A673 (cell line): ENCODE measurements around the gene ZNF319. TPM values are rescaled to one million over a fixed set of nuclear protein-coding genes. Genes with fewer than 3 reads are reported as not detected.

Source experiments
- BruUV-seq: library from RNA; stranded (reverse); fragments of 400-500 nt; replicated peaks from 2 replicates; lab custom pipeline; 2021; lab: Mats Ljungman, UMichigan
- CTCF ChIA-PET: fragments of 300-600 bp; sonication (Branson Sonifier 250); formaldehyde crosslinking; loops from one replicate; lab custom pipeline; 2022; ENCODE audit warnings: antibody characterized with exemption; lab: Charles Lee
- POLR2A ChIA-PET: fragments of 300-600 bp; sonication (Branson Sonifier 250); formaldehyde crosslinking; loops from one replicate; lab custom pipeline; 2022; ENCODE audit warnings: antibody characterized with exemption; ENCODE audit not compliant: low non-redundant PET; lab: Charles Lee
- DNase-seq: peaks from one replicate; pipeline ENCODE4 v3.0.0-alpha.2; 2015; ENCODE audit warnings: low spot score
- H3K27ac ChIP-seq: fragments of 200-600 bp; sonication (generic); 2 replicates; pipeline ENCODE4 v1.5.1; 2016; ENCODE audit warnings: mixed run types, low read depth, mild to moderate bottlenecking, mixed read lengths, antibody characterized with exemption, low read length; ENCODE audit not compliant: poor library complexity, severe bottlenecking
- H3K27me3 ChIP-seq: fragments of 200-600 bp; sonication (generic); replicated peaks from 2 replicates; pipeline ENCODE4 v1.6.1; 2017; ENCODE audit warnings: mixed run types, low read depth, mild to moderate bottlenecking, mixed read lengths, antibody characterized with exemption, low read length; ENCODE audit not compliant: insufficient read depth, poor library complexity
- H3K36me3 ChIP-seq: fragments of 200-600 bp; sonication (generic); 2 replicates; pipeline ENCODE4 v1.6.1; 2016; ENCODE audit warnings: mixed run types, mild to moderate bottlenecking, mixed read lengths, antibody characterized with exemption, low read length; ENCODE audit not compliant: insufficient read depth, poor library complexity, severe bottlenecking
- H3K4me1 ChIP-seq: fragments of 200-600 bp; sonication (generic); 2 replicates; pipeline ENCODE4 v1.6.1; 2017; ENCODE audit warnings: mixed run types, mild to moderate bottlenecking, mixed read lengths, antibody characterized with exemption, low read length; ENCODE audit not compliant: insufficient read depth, poor library complexity, severe bottlenecking
- H3K4me3 ChIP-seq: fragments of 200-600 bp; sonication (generic); 2 replicates; pipeline ENCODE4 v1.5.1; 2016; ENCODE audit warnings: low read depth, mixed run types, mild to moderate bottlenecking, mixed read lengths, low read length; ENCODE audit not compliant: poor library complexity, severe bottlenecking
- H3K9me3 ChIP-seq: fragments of 200-600 bp; sonication (generic); 2 replicates; pipeline ENCODE4 v1.6.1; 2016; ENCODE audit warnings: mixed run types, low read depth, mild to moderate bottlenecking, mixed read lengths, antibody characterized with exemption, low read length; ENCODE audit not compliant: poor library complexity, severe bottlenecking
- CTCF ChIP-seq: fragments of 300-800, 200-600 bp; sonication (generic); conservative IDR thresholded peaks from 2 replicates; pipeline ENCODE4 v1.5.1; 2017; ENCODE audit warnings: low read depth, mild to moderate bottlenecking, antibody characterized with exemption, low read length, moderate library complexity, mixed read lengths
- EZH2 ChIP-seq: fragments of 200-600 bp; sonication (generic); IDR thresholded peaks from 2 replicates; pipeline ENCODE4 v1.6.1; 2017; ENCODE audit warnings: borderline replicate concordance, low read depth, mild to moderate bottlenecking, mixed read lengths, antibody characterized with exemption, low read length; ENCODE audit not compliant: poor library complexity, severe bottlenecking
- intact Hi-C: fragments of 100-400 bp; cut with micrococcal nuclease; formaldehyde crosslinking; loops from one replicate; pipeline ENCODE4 v1.10.0; 2022; ENCODE audit not compliant: unreplicated experiment
- total RNA-seq: library from RNA; stranded (reverse); gene quantifications from 2 replicates; pipeline ENCODE4 v1.2.3, GENCODE V29; 2021

ZNF319 gene
- total RNA-seq, 1 experiment from 2014 or later = 12.9 TPM

GRCh38 chr16:57957673-57958392, 42.6 kb downstream of the ZNF319 start:
- DNase-seq = no peak
- ChIA-PET POLR2A (no interaction called here), CTCF (no interaction called here)
- no peaks in the 10 kb centered on the region for H3K27me3 ChIP-seq
- no peaks in the 10 kb centered on the region for H3K36me3 ChIP-seq
- H3K9me3 ChIP-seq = no peaks in the 10 kb centered on the region
- TF ChIP-seq EZH2 (no peak), CTCF (no peak)
- no TSS peak for BruUV-seq
- no peaks in the 10 kb centered on the region for H3K4me1 ChIP-seq
- H3K4me3 ChIP-seq = no peak overlapping the region
- H3K27ac ChIP-seq = no peak overlapping the region
- intact Hi-C loops = no loop called here

GRCh38 chr16:57956924-57957672, 43.4 kb downstream of the ZNF319 start:
- ChIA-PET POLR2A (no interaction called here), CTCF (no interaction called here)
- H3K27me3 ChIP-seq = no peaks in the 10 kb centered on the region
- H3K36me3 ChIP-seq = no peaks in the 10 kb centered on the region
- no peak for DNase-seq
- no peak overlapping the region for H3K4me3 ChIP-seq
- BruUV-seq = no TSS peak
- no peak overlapping the region for H3K27ac ChIP-seq
- H3K9me3 ChIP-seq = no peaks in the 10 kb centered on the region
- intact Hi-C loops = no loop called here
- peaks cover 3% of the 10 kb centered on the region for H3K4me1 ChIP-seq
- TF ChIP-seq CTCF (no peak), EZH2 (no peak)

- DNase-seq = no peak
- ChIA-PET POLR2A (no interaction called here), CTCF (no interaction called here)
- H3K4me3 ChIP-seq = no peak overlapping the region
- no TSS peak for BruUV-seq
- H3K27me3 ChIP-seq = no peaks in the 10 kb centered on the region
- intact Hi-C loops = no loop called here
- H3K27ac ChIP-seq = no peak overlapping the region
- TF ChIP-seq EZH2 (no peak), CTCF (no peak)
- H3K4me1 ChIP-seq = peaks cover 9% of the 10 kb centered on the region
- H3K9me3 ChIP-seq = no peaks in the 10 kb centered on the region
- H3K36me3 ChIP-seq = no peaks in the 10 kb centered on the region
Measured at GRCh38 chr16:57956270-57956808, 44.1 kb downstream of the ZNF319 start.
